GM23248 (cell line): ENCODE measurements around the gene COL27A1. TPM values are rescaled to one million over a fixed set of nuclear protein-coding genes. Genes with fewer than 3 reads are reported as not detected.
A peak's percentile ranks its signal among the peaks of the same experiment; 100 is the strongest.

Source experiments
- DNase-seq: peaks from one replicate; pipeline ENCODE4 v3.0.0-alpha.2; 2015
- H2AFZ ChIP-seq: fragments of 200-600 bp; sonication (generic); 2 replicates; pipeline ENCODE4 v1.6.1; 2016; ENCODE audit warnings: antibody characterized with exemption
- H3F3A ChIP-seq: fragments of 200-600 bp; sonication (generic); 2 replicates; pipeline ENCODE4 v1.6.1; 2016; ENCODE audit warnings: mild to moderate bottlenecking, antibody characterized with exemption, mixed run types; ENCODE audit not compliant: insufficient read depth
- H3K27ac ChIP-seq: fragments of 200-600 bp; sonication (generic); 2 replicates; pipeline ENCODE4 v1.5.1; 2016; ENCODE audit warnings: mild to moderate bottlenecking
- H3K27me3 ChIP-seq: fragments of 200-600 bp; sonication (generic); replicated peaks from 2 replicates; pipeline ENCODE4 v1.6.1; 2016; ENCODE audit warnings: mild to moderate bottlenecking; ENCODE audit not compliant: insufficient read depth
- H3K36me3 ChIP-seq: fragments of 200-600 bp; sonication (generic); 2 replicates; pipeline ENCODE4 v1.6.1; 2016; ENCODE audit warnings: low read depth, mild to moderate bottlenecking
- H3K4me1 ChIP-seq: fragments of 200-600 bp; sonication (generic); 2 replicates; pipeline ENCODE4 v1.6.1; 2016; ENCODE audit warnings: mild to moderate bottlenecking; ENCODE audit not compliant: insufficient read depth
- H3K4me2 ChIP-seq: fragments of 200-600 bp; sonication (generic); one replicate; pipeline ENCODE4 v1.6.1; 2016; ENCODE audit warnings: mild to moderate bottlenecking; ENCODE audit not compliant: unreplicated experiment
- H3K4me3 ChIP-seq: fragments of 200-600 bp; sonication (generic); 2 replicates; pipeline ENCODE4 v1.5.1; 2016; ENCODE audit warnings: mild to moderate bottlenecking
- H3K79me2 ChIP-seq: fragments of 200-600 bp; sonication (generic); 2 replicates; pipeline ENCODE4 v1.6.1; 2016; ENCODE audit warnings: mild to moderate bottlenecking; ENCODE audit not compliant: insufficient read depth
- H3K9ac ChIP-seq: fragments of 200-600 bp; sonication (generic); 2 replicates; pipeline ENCODE4 v1.6.1; 2016; ENCODE audit warnings: mild to moderate bottlenecking
- H3K9me2 ChIP-seq: fragments of 200-600 bp; sonication (generic); 2 replicates; pipeline ENCODE4 v1.6.1; 2016; ENCODE audit warnings: mixed run types, mild to moderate bottlenecking, moderate library complexity; ENCODE audit not compliant: insufficient read depth
- H3K9me3 ChIP-seq: fragments of 200-600 bp; sonication (generic); one replicate; pipeline ENCODE4 v1.6.1; 2017; ENCODE audit warnings: low read depth
- H4K20me1 ChIP-seq: fragments of 200-600 bp; sonication (generic); 2 replicates; pipeline ENCODE4 v1.6.0; 2016; ENCODE audit not compliant: insufficient read depth
- EZH2 ChIP-seq: fragments of 200-600 bp; sonication (generic); IDR thresholded peaks from 2 replicates; pipeline ENCODE4 v1.6.1; 2018; ENCODE audit warnings: antibody characterized with exemption, mild to moderate bottlenecking; ENCODE audit not compliant: insufficient read depth, poor library complexity, severe bottlenecking
- EZH2phosphoT487 ChIP-seq: fragments of 200-600 bp; sonication (generic); IDR thresholded peaks from 2 replicates; pipeline ENCODE4 v1.6.1; 2018; ENCODE audit warnings: antibody characterized with exemption, moderate library complexity, mild to moderate bottlenecking, low read depth; ENCODE audit not compliant: insufficient read depth
- WGBS, 2 experiments: methylation state at CpG; one replicate each; pipeline ENCODE4 v1.1.6; 2015 to 2017; ENCODE audit warnings: low lambda C conversion rate in 2 of 2, low coverage in 1 of 2; ENCODE audit errors: missing lambda C conversion rate in 2 of 2; 5-methylcytosine and 5-hydroxymethylcytosine counted together
- in situ Hi-C: fragments of 300-500 bp; cut with MboI; formaldehyde crosslinking; loops from 2 replicates; pipeline ENCODE4 v1.15.0; 2020
- polyA plus RNA-seq: library from polyadenylated mRNA; unstranded; fragments of >200 nt; fragmentation: Nextera tagmentation; extraction: Ambion mirVana; gene quantifications from 2 replicates; pipeline ENCODE4 v1.2.1, GENCODE V29; 2016
- total RNA-seq: library from RNA; depleted of rRNA; stranded (reverse); fragments of >200 nt; shearing (Covaris generic); gene quantifications from 2 replicates; pipeline ENCODE4 v1.2.3, GENCODE V29; 2014

Gene COL27A1
- total and polyA plus RNA-seq, 2 experiments from 2014 or later = 1.6 to 2.3 TPM

GRCh38 chr9:114202396-114202795 is 47.1 kb downstream of the COL27A1 start:
- no peaks in the 10 kb centered on the region for H3K9me3 ChIP-seq
- in situ Hi-C loops = no loop called here
- no peaks in the 10 kb centered on the region for H3F3A ChIP-seq
- no peaks in the 10 kb centered on the region for H3K27me3 ChIP-seq
- H3K9ac ChIP-seq = no peak overlapping the region
- DNase-seq = no peak
- no peaks in the 10 kb centered on the region for H3K9me2 ChIP-seq
- H2AFZ ChIP-seq = no peak overlapping the region
- H3K4me3 ChIP-seq = no peak overlapping the region
- no peaks in the 10 kb centered on the region for H3K79me2 ChIP-seq
- TF ChIP-seq EZH2 (no peak), EZH2phosphoT487 (no peak)
- no peaks in the 10 kb centered on the region for H4K20me1 ChIP-seq
- peaks cover 8% of the 10 kb centered on the region for H3K4me1 ChIP-seq
- 83 to 92% methylated on average over 6 of the region's 6 CpGs for WGBS, 2 experiments
- no peak overlapping the region for H3K27ac ChIP-seq
- no peak overlapping the region for H3K4me2 ChIP-seq
- H3K36me3 ChIP-seq = no peaks in the 10 kb centered on the region

- Histone ChIP-seq H3K79me2 (no peaks in the 10 kb centered on the region), H3K36me3 (no peaks in the 10 kb centered on the region), H3K4me2 (no peak overlapping the region), H3F3A (no peaks in the 10 kb centered on the region), H3K27me3 (no peaks in the 10 kb centered on the region), H3K9ac (no peak overlapping the region), H3K4me1 (peaks cover 8% of the 10 kb centered on the region), H3K4me3 (no peak overlapping the region), H3K27ac (no peak overlapping the region), H3K9me2 (no peaks in the 10 kb centered on the region), H4K20me1 (no peaks in the 10 kb centered on the region), H3K9me3 (no peaks in the 10 kb centered on the region), H2AFZ (no peak overlapping the region)
- WGBS, 2 experiments = 80 to 83% methylated on average over 4 of the region's 4 CpGs
- in situ Hi-C loops = no loop called here
- no peak for DNase-seq
- no peak for TF ChIP-seq EZH2
- TF ChIP-seq EZH2phosphoT487 = no peak
Observed at GRCh38 chr9:114202849-114203248, 47.5 kb downstream of the COL27A1 start.

DNA sequence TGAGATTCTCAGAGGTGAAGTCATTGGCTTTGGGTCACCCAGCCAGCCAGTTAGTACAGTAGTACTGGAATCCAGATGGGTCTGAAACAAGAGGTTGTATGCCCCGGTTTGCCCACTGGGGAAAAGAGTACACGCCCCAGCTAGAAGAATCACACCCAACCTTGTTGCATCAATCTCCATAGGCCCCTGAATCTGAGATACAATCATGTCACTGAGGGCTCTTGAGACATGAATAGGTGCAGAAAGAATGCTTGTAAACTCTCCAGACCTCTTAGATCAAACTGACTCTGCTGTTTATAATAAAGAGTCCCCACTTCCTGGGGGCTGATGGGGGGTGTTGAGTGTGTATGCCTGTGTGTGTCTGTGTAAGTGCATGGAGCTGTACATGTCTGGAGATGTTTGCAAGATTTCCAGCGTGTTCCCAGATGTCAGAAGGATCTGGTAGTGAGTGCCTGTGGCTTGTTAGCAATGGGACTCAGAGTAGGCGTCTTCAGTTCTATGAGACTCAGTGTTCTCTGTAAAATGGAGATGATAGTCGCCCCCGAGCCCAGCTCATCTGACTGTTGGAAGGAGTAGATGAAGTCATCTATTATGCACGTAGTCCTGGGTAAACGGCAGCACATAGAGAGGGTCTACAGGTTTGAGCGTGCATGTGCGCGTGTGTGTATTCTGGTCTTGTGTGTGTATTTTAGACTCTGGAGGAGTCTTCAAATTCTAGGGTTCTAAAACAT is 48.2 kb downstream of the COL27A1 start:
- Histone ChIP-seq H3K36me3 (no peaks in the 10 kb centered on the region), H3K79me2 (no peaks in the 10 kb centered on the region), H3K9me2 (no peaks in the 10 kb centered on the region), H3K4me3 (no peak overlapping the region), H3K4me1 (peaks cover 8% of the 10 kb centered on the region), H4K20me1 (no peaks in the 10 kb centered on the region), H3K4me2 (no peak overlapping the region), H3K9ac (no peak overlapping the region), H2AFZ (no peak overlapping the region), H3K9me3 (no peaks in the 10 kb centered on the region), H3K27ac (no peak overlapping the region), H3F3A (no peaks in the 10 kb centered on the region), H3K27me3 (no peaks in the 10 kb centered on the region)
- in situ Hi-C loops = no loop called here
- no peak for TF ChIP-seq EZH2
- TF ChIP-seq EZH2phosphoT487 = no peak
- WGBS, 2 experiments = 89 to 90% methylated on average over 11 of the region's 11 CpGs
- DNase-seq = peak; percentile 19

- Histone ChIP-seq H3K4me1 (peaks cover 8% of the 10 kb centered on the region), H3K9ac (no peak overlapping the region), H3K27me3 (no peaks in the 10 kb centered on the region), H3K9me2 (no peaks in the 10 kb centered on the region), H3F3A (no peaks in the 10 kb centered on the region), H3K27ac (no peak overlapping the region), H2AFZ (no peak overlapping the region), H4K20me1 (no peaks in the 10 kb centered on the region), H3K4me3 (no peak overlapping the region), H3K79me2 (no peaks in the 10 kb centered on the region), H3K36me3 (no peaks in the 10 kb centered on the region), H3K4me2 (no peak overlapping the region), H3K9me3 (no peaks in the 10 kb centered on the region)
- WGBS, 2 experiments = 88 to 91% methylated on average over 4 of the region's 4 CpGs
- DNase-seq = no peak
- in situ Hi-C loops = no loop called here
- TF ChIP-seq EZH2phosphoT487 = no peak
- no peak for TF ChIP-seq EZH2
Observed at GRCh38 chr9:114204265-114204664, 48.9 kb downstream of the COL27A1 start.
